Stomach smooth muscle (tissue), 2 donors: Measurements from ENCODE around the gene CCL28.

Experiments used
- H3K27ac ChIP-seq: one replicate; pipeline ENCODE4 v1.7.0; 2013; ENCODE audit warnings: mild to moderate bottlenecking, low read length, inconsistent platforms
- H3K27me3 ChIP-seq, 2 donors: one replicate each; pipeline ENCODE4 v1.7.0; 2013; ENCODE audit warnings: low read length in 2 of 2; ENCODE audit not compliant: insufficient read depth in 2 of 2, control insufficient read depth in 1 of 2
- H3K36me3 ChIP-seq, 2 donors: one replicate each; pipeline ENCODE4 v1.7.0; 2013; ENCODE audit warnings: low read length in 2 of 2; ENCODE audit not compliant: control insufficient read depth in 2 of 2, insufficient read depth in 2 of 2
- H3K4me1 ChIP-seq: one replicate; pipeline ENCODE4 v1.7.0; 2013; ENCODE audit warnings: low read length; ENCODE audit not compliant: control insufficient read depth, insufficient read depth
- H3K4me3 ChIP-seq, 2 donors: one replicate each; pipeline ENCODE4 v1.7.0; 2013; ENCODE audit warnings: low read length in 2 of 2
- H3K9ac ChIP-seq, 2 donors: one replicate each; pipeline ENCODE4 v1.7.0; 2013; ENCODE audit warnings: low read length in 2 of 2, mild to moderate bottlenecking in 1 of 2
- H3K9me3 ChIP-seq, 2 donors: one replicate each; pipeline ENCODE4 v1.7.0; 2013; ENCODE audit warnings: low read length in 2 of 2; ENCODE audit not compliant: control insufficient read depth in 2 of 2
- donor health status: healthy.
- donor health status: Pancreatic carcinoma.

CCL28 gene

GRCh38 chr5:43332401-43332800 is 79.8 kb downstream of the CCL28 start:
- H3K9me3 ChIP-seq: peaks cover 0 to 10% of the 10 kb centered on the region in 2 donors
- H3K4me3 ChIP-seq: no peak overlapping the region
- no peaks in the 10 kb centered on the region for H3K4me1 ChIP-seq
- no peaks in the 10 kb centered on the region for H3K36me3 ChIP-seq
- no peak overlapping the region for H3K9ac ChIP-seq
- no peak overlapping the region for H3K27ac ChIP-seq
- no peaks in the 10 kb centered on the region for H3K27me3 ChIP-seq
